HG02981 (cell line): ENCODE data around the gene RBCK1.
"Not testable (repeated sequence)": the region's sequence is repeated elsewhere in the genome, so short reads cannot be mapped to it uniquely, and the experiment has no call there.

Source experiments
- ATAC-seq: cut with Tn5 transposase; IDR thresholded peaks from one replicate; pipeline ENCODE4 v1.9.1; 2021; ENCODE audit warnings: mild to moderate bottlenecking, moderate library complexity; ENCODE audit not compliant: unreplicated experiment

RBCK1 gene

DNA sequence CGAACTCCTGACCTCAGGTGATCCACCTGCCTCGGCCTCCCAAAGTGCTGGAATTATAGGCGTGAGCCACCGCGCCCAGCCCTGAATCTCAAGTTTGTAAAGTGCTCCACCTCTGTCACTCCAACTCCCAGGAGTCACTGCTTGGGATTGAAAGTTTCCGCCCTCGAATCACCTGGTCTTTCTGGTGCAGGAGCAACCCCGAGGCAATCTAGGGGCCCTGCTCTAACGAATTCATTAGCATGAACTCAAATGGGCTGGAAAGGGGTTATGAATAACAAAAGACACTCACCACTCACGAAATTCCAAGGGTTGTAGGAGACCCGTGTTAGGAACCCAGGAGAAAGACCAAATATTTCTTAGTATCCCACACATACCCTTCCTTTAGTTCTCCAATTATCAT is 26.1 kb downstream of the RBCK1 start:
- no peak for ATAC-seq

GRCh38 chr20:434661-435419 is 26.7 kb downstream of the RBCK1 start:
- ATAC-seq = no peak

GRCh38 chr20:435558-435957 is 27.5 kb downstream of the RBCK1 start:
- no peak for ATAC-seq

DNA sequence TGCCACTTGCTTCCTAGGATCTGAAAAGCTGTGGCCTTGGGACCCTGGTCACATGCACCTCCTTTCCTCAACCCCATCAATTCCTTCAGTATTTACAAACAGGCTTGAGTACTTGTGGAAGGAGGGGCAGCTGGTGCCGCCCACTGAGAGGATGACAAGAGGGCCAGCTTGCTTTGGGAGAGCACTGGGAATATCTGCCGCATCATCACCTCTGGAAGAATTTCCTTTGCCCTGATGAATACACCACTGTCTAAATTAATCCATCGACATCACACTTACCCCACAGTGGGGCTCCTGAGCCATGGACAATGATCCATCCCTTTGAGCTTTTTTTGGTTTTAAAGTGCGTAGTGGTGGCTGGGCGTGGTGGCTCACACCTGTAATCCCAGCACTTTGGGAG is 28.4 kb downstream of the RBCK1 start:
- no peak for ATAC-seq

DNA sequence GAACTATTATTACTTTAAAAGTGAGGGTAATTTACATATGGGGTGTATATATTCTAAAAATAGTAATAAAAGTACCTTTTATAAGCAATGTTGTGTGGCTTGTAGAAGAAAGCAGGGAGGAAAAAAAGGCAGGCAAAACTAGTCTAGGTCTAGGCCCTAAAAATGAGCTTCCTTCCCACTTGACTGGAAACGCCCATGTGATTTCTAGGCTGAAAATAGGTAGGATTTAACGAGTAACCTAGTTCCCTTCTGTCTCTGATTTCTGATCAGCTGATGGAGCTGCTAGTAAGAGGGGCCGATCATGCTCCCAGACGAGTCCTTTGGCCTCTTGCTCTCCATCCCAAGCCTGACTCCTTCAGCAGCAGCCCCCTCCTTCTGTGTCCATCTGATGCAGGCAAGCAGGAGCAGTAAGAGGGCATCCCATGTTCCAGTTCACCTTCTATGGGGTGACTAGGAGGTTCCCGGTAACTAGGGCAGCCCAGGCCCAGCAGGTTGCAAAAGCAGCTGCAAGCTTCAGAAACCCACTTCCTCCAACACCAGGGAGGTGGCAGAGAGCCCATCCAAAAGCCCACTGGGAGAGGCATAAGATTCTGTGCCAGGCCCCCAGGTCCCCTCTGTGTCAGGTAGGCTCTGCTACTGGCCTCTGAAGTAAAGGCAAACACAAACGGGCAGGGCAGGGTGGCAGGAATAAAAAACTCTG is 29.8 kb downstream of the RBCK1 start:
- no peak for ATAC-seq

DNA sequence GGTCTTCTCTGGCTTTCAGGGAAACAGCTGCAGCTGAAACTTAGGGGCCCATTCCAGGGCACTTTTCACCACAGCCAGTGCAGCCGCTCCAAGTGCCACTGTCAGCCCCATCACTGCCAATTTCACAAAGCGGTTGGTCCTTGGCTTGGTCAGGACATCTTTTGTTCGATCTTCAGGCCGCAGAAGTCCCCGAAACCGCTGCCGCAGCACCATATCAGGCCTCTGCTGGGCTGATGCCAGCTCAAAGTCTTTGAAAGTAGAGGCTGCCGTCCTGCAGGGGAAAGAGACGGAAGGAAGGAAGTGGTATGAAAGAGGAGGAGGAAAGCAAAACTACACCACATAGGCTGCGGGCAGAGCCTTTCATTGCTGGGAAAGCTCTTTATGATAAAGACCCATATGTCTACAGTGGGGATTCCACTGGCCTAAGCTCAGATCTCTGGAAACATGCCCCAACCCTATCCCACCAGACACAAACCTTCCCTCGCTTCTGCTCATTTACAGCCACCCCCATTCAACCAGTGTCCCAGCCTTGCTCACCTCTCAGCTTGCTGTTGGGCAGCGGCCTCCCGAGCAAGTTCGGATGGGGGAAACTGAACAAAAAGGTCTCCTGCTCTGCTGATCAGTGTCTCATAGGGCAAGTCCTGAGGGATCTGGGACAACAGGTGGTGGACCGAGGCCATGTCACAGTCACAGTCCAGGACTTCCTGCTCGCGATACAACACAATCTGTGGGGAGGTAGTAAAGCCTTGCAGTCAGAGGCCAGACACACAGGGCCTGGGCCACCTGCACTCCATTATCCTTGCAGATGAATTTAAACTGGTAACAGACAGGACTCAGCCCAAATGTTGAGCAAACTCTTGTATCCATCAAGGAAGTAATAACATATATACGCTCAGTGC is 30.7 kb downstream of the RBCK1 start:
- ATAC-seq = no peak

- ATAC-seq = no peak
These were observed 32.0 kb downstream of the RBCK1 start for GRCh38 chr20:440148-440547.

GRCh38 chr20:440636-441035 is 32.5 kb downstream of the RBCK1 start:
- ATAC-seq = no peak

GRCh38 chr20:443223-443775 is 35.2 kb downstream of the RBCK1 start:
- ATAC-seq = no peak

- ATAC-seq = no peak
These were observed 36.0 kb downstream of the RBCK1 start for GRCh38 chr20:444117-444516.

GRCh38 chr20:444862-445426 is 36.8 kb downstream of the RBCK1 start:
- ATAC-seq = no peak

GRCh38 chr20:445514-446336 is 37.6 kb downstream of the RBCK1 start:
- no peak for ATAC-seq

- not testable (repeated sequence) for ATAC-seq
These were observed 43.9 kb downstream of the RBCK1 start for GRCh38 chr20:452021-452420.

DNA sequence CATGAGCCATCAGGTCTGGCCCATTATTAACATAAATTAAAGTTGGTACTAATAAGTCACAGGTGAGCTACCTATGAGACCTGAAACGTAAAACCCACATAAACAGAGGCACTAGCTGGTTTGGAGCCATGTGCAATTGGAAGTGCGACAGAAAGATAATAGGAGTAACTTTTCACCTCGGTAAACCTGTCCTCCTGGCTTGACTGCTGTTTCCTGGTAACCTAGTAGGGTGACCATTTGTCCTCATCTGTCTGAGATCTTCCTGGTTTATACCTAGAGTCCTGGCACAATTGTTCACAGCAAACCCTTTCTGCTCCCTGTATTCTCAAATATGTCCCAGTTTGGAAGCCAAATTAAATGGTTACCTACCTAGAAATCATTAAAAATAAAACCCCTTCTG is 46.9 kb downstream of the RBCK1 start:
- ATAC-seq = no peak

DNA sequence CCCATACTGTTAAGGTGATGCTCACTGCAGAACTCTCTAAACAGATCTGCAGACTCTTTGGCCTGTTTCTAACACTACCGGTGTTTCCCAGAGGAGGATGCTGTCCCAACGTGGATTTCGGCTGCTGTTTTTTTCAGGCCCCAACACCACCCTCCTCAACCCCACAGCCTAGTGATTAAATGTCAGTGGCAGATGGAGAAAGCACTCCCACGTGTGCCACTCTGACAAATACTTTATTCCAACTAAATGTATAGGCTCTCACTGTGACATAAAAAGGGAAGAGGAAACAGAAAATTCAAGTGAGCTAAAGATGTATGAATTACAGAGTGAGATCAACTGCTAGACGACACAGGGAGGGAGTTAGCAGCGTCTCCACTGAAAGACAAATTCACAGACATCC is 50.7 kb downstream of the RBCK1 start:
- ATAC-seq = no peak

DNA sequence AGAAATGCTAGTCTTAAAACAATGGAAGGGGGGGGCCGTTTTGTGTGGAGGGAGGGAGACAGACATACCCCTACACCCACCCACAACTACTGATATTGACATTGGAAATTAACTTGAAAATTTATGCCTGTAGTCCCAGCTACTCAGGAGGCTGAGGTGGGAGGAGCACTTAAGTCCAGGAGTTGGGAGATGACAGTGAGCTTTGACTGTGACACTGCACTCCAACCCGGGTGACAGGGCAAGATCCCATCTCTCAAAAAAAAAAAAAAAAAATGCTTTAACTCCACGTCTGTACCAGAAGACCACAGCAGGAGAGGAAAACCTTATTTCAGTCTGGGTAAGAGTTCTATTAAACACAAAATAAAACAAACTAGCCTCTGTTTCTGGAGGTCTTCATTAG is 52.1 kb downstream of the RBCK1 start:
- ATAC-seq = no peak

DNA sequence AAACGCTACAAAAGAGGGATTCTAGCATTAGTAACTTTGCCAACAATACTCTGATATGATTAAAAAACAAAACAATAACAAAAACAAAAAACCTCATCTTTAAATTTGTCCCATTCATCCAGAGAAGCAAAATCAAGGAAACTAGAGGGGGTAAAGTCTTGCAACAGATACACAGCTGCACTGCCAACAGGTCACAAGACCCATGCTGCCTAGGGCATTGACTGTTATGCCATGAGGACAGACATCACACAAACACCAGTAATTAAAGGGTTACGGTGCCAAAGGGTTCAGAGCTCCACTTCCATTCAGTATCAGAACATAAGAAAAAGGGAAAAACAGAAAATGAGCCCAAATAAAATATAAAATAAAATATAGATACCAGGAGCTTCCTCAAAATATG is 52.6 kb downstream of the RBCK1 start:
- ATAC-seq = no peak

DNA sequence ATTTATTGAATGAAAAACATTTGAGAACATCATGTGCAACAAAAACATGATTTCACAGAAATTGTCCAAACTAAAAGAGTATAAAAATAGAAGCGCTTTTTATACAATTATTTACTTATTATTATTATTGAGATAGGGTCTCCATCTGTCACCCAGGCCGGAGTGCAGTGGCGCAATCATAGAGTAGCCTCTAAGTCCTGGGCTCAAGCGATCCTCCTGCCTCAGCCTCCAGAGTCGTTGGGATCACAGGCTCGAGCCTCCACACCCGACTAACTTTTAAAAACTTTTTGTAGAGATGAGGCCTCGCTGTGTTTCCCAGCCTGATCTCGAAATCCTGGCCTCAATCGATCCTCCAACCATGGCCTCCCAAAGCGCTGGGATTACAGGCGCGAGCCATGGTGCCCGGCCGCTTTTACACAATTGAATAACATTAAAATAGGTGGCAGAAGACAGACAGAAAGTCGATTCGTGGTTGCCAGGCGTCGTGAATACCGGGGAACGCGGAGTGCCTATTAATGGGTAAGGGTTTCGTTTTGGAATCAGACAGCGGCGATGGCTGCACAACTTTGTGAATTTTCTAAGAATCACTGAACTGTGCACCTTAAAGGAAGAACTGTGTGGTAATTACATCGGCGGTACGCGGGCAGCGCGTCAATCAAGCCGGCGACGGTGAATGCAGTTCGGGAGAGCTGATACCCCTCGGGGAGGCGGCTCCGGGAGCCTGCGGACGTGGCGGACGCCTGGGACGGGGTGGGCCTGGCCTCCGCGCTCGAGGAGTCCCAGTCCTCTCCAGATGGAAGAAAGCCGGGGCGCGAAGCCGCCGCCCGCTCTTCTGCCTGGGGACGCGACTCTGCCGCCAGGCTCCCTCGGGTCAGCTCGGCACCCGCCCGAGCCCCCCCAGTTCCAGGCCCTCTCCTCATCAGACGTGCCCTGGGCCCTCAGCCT is 53.4 kb downstream of the RBCK1 start:
- ATAC-seq = peak; percentile 34
